PC-3 (cell line): Measurements from ENCODE around the gene CFAP299. TPM values are rescaled to one million over a fixed set of nuclear protein-coding genes. Genes with fewer than 3 reads are reported as not detected.

Source experiments
- ATAC-seq: fragments of 200-7000 bp; cut with Tn5 transposase; 2 replicates; pipeline ENCODE4 v1.9.1; 2020; ENCODE audit warnings: mild to moderate bottlenecking, moderate library complexity
- BruUV-seq: library from RNA; stranded (reverse); fragments of 400-500 nt; replicated peaks from 2 replicates; lab custom pipeline; 2021; lab: Mats Ljungman, UMichigan
- CTCF ChIA-PET: fragments of 300-600 bp; sonication (Branson Sonifier 250); formaldehyde crosslinking; loops from one replicate; lab custom pipeline; 2022; ENCODE audit warnings: antibody characterized with exemption; lab: Charles Lee
- POLR2A ChIA-PET: fragments of 300-600 bp; sonication (Branson Sonifier 250); formaldehyde crosslinking; loops from one replicate; lab custom pipeline; 2022; ENCODE audit warnings: antibody characterized with exemption; ENCODE audit not compliant: unreplicated experiment; lab: Charles Lee
- DNase-seq: peaks from one replicate; pipeline ENCODE4 v3.0.0-alpha.2; 2015
- H2AFZ ChIP-seq: fragments of 300-600 bp; sonication (generic); 2 replicates; pipeline ENCODE4 v1.6.0; 2016; ENCODE audit warnings: antibody characterized with exemption, low read length
- H3F3A ChIP-seq: fragments of 300-600 bp; sonication (generic); one replicate; pipeline ENCODE4 v1.6.0; 2017; ENCODE audit warnings: antibody characterized with exemption, low read length, control low read depth, mild to moderate bottlenecking; ENCODE audit not compliant: unreplicated experiment
- H3K27ac ChIP-seq: fragments of 300-600 bp; sonication (generic); 2 replicates; pipeline ENCODE4 v1.5.1; 2016; ENCODE audit warnings: mild to moderate bottlenecking, low read length
- H3K27me3 ChIP-seq: fragments of 300-600 bp; sonication (generic); 2 replicates; pipeline ENCODE4 v1.6.1; 2016; ENCODE audit warnings: low read length, mixed read lengths
- H3K36me3 ChIP-seq: fragments of 300-600 bp; sonication (generic); 2 replicates; pipeline ENCODE4 v1.6.1; 2016; ENCODE audit warnings: low read depth, mixed run types, low read length, mixed read lengths
- H3K4me1 ChIP-seq: fragments of 300-600 bp; sonication (generic); 2 replicates; pipeline ENCODE4 v1.5.1; 2016; ENCODE audit warnings: low read length; ENCODE audit not compliant: insufficient read depth
- H3K4me2 ChIP-seq: fragments of 300-600 bp; sonication (generic); 2 replicates; pipeline ENCODE4 v1.6.0; 2016; ENCODE audit warnings: low read length
- H3K4me3 ChIP-seq: fragments of 300-600 bp; sonication (generic); 2 replicates; pipeline ENCODE4 v1.5.1; 2016; ENCODE audit warnings: mild to moderate bottlenecking, low read length, mixed read lengths
- H3K79me2 ChIP-seq: fragments of 300-600 bp; sonication (generic); 2 replicates; pipeline ENCODE4 v1.6.1; 2017; ENCODE audit warnings: low read length, mixed read lengths
- H3K9ac ChIP-seq: fragments of 300-600 bp; sonication (generic); 2 replicates; pipeline ENCODE4 v1.6.0; 2016; ENCODE audit warnings: mild to moderate bottlenecking, low read length
- H3K9me2 ChIP-seq: fragments of 300-600 bp; sonication (generic); replicated peaks from 2 replicates; pipeline ENCODE4 v1.6.1; 2016; ENCODE audit warnings: mixed run types, low read length, mixed read lengths
- H3K9me3 ChIP-seq: fragments of 300-600 bp; sonication (generic); 2 replicates; pipeline ENCODE4 v1.6.1; 2016; ENCODE audit warnings: low read length, mixed read lengths
- H4K20me1 ChIP-seq: fragments of 300-600 bp; sonication (generic); 2 replicates; pipeline ENCODE4 v1.6.1; 2016; ENCODE audit warnings: low read length, mixed read lengths
- CTCF ChIP-seq: fragments of 300-600 bp; sonication (generic); conservative IDR thresholded peaks from 2 replicates; pipeline ENCODE4 v1.5.1; 2017; ENCODE audit warnings: antibody characterized with exemption, low read depth, mild to moderate bottlenecking, low read length
- EZH2 ChIP-seq: fragments of 300-600 bp; sonication (generic); IDR thresholded peaks from one replicate; pipeline ENCODE4 v1.6.1; 2017; ENCODE audit warnings: antibody characterized with exemption, mild to moderate bottlenecking, low read length; ENCODE audit not compliant: unreplicated experiment
- EZH2phosphoT487 ChIP-seq: fragments of 300-600 bp; sonication (generic); IDR thresholded peaks from 2 replicates; pipeline ENCODE4 v1.6.1; 2018; ENCODE audit warnings: mild to moderate bottlenecking, antibody characterized with exemption, low read length, borderline replicate concordance
- intact Hi-C: fragments of 100-400 bp; cut with micrococcal nuclease; formaldehyde crosslinking; loops from 2 replicates; pipeline ENCODE4 v1.9.0; 2023
- total RNA-seq: library from RNA; depleted of rRNA; stranded (reverse); fragments of >200 nt; gene quantifications from 2 replicates; pipeline ENCODE4 v1.2.3, GENCODE V29; 2014

The CFAP299 gene
- total RNA-seq, 1 experiment from 2014 or later = not detected

- H3K36me3 ChIP-seq = no peaks in the 10 kb centered on the region
- intact Hi-C loops = no loop called here
- no peaks in the 10 kb centered on the region for H3K27me3 ChIP-seq
- no peak overlapping the region for H3K4me3 ChIP-seq
- H3K4me1 ChIP-seq = no peaks in the 10 kb centered on the region
- no TSS peak for BruUV-seq
- H3K9me2 ChIP-seq = no peaks in the 10 kb centered on the region
- no peaks in the 10 kb centered on the region for H3F3A ChIP-seq
- DNase-seq (no peak), ATAC-seq (no peak)
- H3K4me2 ChIP-seq = no peak overlapping the region
- POLR2A ChIA-PET = no interaction called here
- TF ChIP-seq EZH2phosphoT487 (no peak), CTCF (no peak), EZH2 (no peak)
- CTCF ChIA-PET = no interaction called here
- H2AFZ ChIP-seq = no peak overlapping the region
- H3K9me3 ChIP-seq = no peaks in the 10 kb centered on the region
- H3K79me2 ChIP-seq = no peaks in the 10 kb centered on the region
- H3K9ac ChIP-seq = no peak overlapping the region
- H4K20me1 ChIP-seq = no peaks in the 10 kb centered on the region
- no peak overlapping the region for H3K27ac ChIP-seq
These were observed 473.7 kb downstream of the CFAP299 start for GRCh38 chr4:80809039-80809729.

GRCh38 chr4:80811406-80811805 is 475.9 kb downstream of the CFAP299 start:
- BruUV-seq = no TSS peak
- DNase-seq = no peak
- CTCF ChIA-PET = no interaction called here
- H3K36me3 ChIP-seq = no peaks in the 10 kb centered on the region
- H3K27me3 ChIP-seq = no peaks in the 10 kb centered on the region
- H3K79me2 ChIP-seq = no peaks in the 10 kb centered on the region
- no peaks in the 10 kb centered on the region for H3F3A ChIP-seq
- no peak overlapping the region for H3K4me3 ChIP-seq
- intact Hi-C loops = no loop called here
- H2AFZ ChIP-seq = no peak overlapping the region
- H3K27ac ChIP-seq = no peak overlapping the region
- no peaks in the 10 kb centered on the region for H3K9me2 ChIP-seq
- no peaks in the 10 kb centered on the region for H4K20me1 ChIP-seq
- no peaks in the 10 kb centered on the region for H3K9me3 ChIP-seq
- POLR2A ChIA-PET = no interaction called here
- no peak for TF ChIP-seq CTCF
- TF ChIP-seq EZH2phosphoT487 = no peak
- no peak for TF ChIP-seq EZH2
- H3K4me2 ChIP-seq = no peak overlapping the region
- ATAC-seq = no peak
- H3K9ac ChIP-seq = no peak overlapping the region
- H3K4me1 ChIP-seq = no peaks in the 10 kb centered on the region

- no peaks in the 10 kb centered on the region for H3K9me2 ChIP-seq
- H3K36me3 ChIP-seq = no peaks in the 10 kb centered on the region
- H2AFZ ChIP-seq = no peak overlapping the region
- TF ChIP-seq EZH2phosphoT487 = no peak
- TF ChIP-seq CTCF = no peak
- no peak for TF ChIP-seq EZH2
- H3K9me3 ChIP-seq = no peaks in the 10 kb centered on the region
- ATAC-seq (no peak), DNase-seq (no peak)
- no peak overlapping the region for H3K9ac ChIP-seq
- POLR2A ChIA-PET = no interaction called here
- H3K27me3 ChIP-seq = no peaks in the 10 kb centered on the region
- no peak overlapping the region for H3K27ac ChIP-seq
- no peaks in the 10 kb centered on the region for H4K20me1 ChIP-seq
- no peak overlapping the region for H3K4me3 ChIP-seq
- no peak overlapping the region for H3K4me2 ChIP-seq
- H3K4me1 ChIP-seq = no peaks in the 10 kb centered on the region
- intact Hi-C loops = no loop called here
- no TSS peak for BruUV-seq
- CTCF ChIA-PET = no interaction called here
- H3F3A ChIP-seq = no peaks in the 10 kb centered on the region
- H3K79me2 ChIP-seq = no peaks in the 10 kb centered on the region
These were observed 476.6 kb downstream of the CFAP299 start for GRCh38 chr4:80812145-80812544.
